ENCODE measurements around the gene ASPSCR1. TPM values are rescaled to one million over a fixed set of nuclear protein-coding genes. Genes with fewer than 3 reads are reported as not detected.
"Not testable (repeated sequence)": the region's sequence is repeated elsewhere in the genome, so short reads cannot be mapped to it uniquely, and the experiment has no call there.

Gene ASPSCR1
- total RNA-seq, 3 donors from 2014 or later: 33.1 to 35.2 (median 34.5) TPM

GRCh38 chr17:81976332-81977210 lies 858 bp upstream of the ASPSCR1 start:
- H3K4me1 ChIP-seq (ENCODE audit: low read depth): no peaks in the 10 kb centered on the region
- TF ChIP-seq CTCF (IDR thresholded peaks at IDR 0.05): no peak
- H3K4me3 ChIP-seq: peak overlapping the region; percentile 55
- no peaks in the 10 kb centered on the region for H3K9me3 ChIP-seq
- ATAC-seq (peak; percentile 32), DNase-seq (peak; percentile 55 to 74 (median 67))
- no peaks in the 10 kb centered on the region for H3K36me3 ChIP-seq (ENCODE audit: low read depth)
- intact Hi-C loops (cut with DNase I, micrococcal nuclease): no loop called here

GRCh38 chr17:81978524-81979298 lies 1.3 kb downstream of the ASPSCR1 start:
- no peak for DNase-seq
- no peak for ATAC-seq
- no peaks in the 10 kb centered on the region for H3K9me3 ChIP-seq
- no peaks in the 10 kb centered on the region for H3K36me3 ChIP-seq (ENCODE audit: low read depth)
- peaks cover 4% of the 10 kb centered on the region for H3K4me1 ChIP-seq (ENCODE audit: low read depth)
- no peak for TF ChIP-seq CTCF (IDR thresholded peaks at IDR 0.05)
- no peak overlapping the region for H3K4me3 ChIP-seq
- intact Hi-C loops (cut with DNase I, micrococcal nuclease): no loop called here

- DNase-seq (no peak), ATAC-seq (no peak)
- H3K9me3 ChIP-seq: no peaks in the 10 kb centered on the region
- no peak for TF ChIP-seq CTCF (IDR thresholded peaks at IDR 0.05)
- no peak overlapping the region for H3K4me3 ChIP-seq
- intact Hi-C loops (cut with DNase I, micrococcal nuclease): no loop called here
- peaks cover 4% of the 10 kb centered on the region for H3K4me1 ChIP-seq (ENCODE audit: low read depth)
- H3K36me3 ChIP-seq (ENCODE audit: low read depth): no peaks in the 10 kb centered on the region
Measured at GRCh38 chr17:81980122-81980521, 2.7 kb downstream of the ASPSCR1 start.

- peaks cover 4% of the 10 kb centered on the region for H3K4me1 ChIP-seq (ENCODE audit: low read depth)
- H3K9me3 ChIP-seq: no peaks in the 10 kb centered on the region
- no peaks in the 10 kb centered on the region for H3K36me3 ChIP-seq (ENCODE audit: low read depth)
Measured at GRCh38 chr17:81980707-81981343, 3.4 kb downstream of the ASPSCR1 start.

GRCh38 chr17:81981511-81981910 lies 4.1 kb downstream of the ASPSCR1 start:
- ATAC-seq; H3K9me3 ChIP-seq; H3K4me1 ChIP-seq (ENCODE audit: low read depth); DNase-seq; H3K36me3 ChIP-seq (ENCODE audit: low read depth); intact Hi-C loops (cut with DNase I, micrococcal nuclease); H3K4me3 ChIP-seq: not testable (repeated sequence)

More at GRCh38 chr17:81980707-81981343, 3.4 kb downstream of the ASPSCR1 start:
- no peak for DNase-seq
- no peak overlapping the region for H3K4me3 ChIP-seq
- intact Hi-C loops (cut with DNase I, micrococcal nuclease): no loop called here
- no peak for ATAC-seq
- TF ChIP-seq CTCF (IDR thresholded peaks at IDR 0.05): no peak

All from mucosa of descending colon (tissue), 3 donors.